Fibroblast of peridontal ligament (primary cell): ENCODE results near the gene CCDC27.
"Not testable (repeated sequence)": the region's sequence is repeated elsewhere in the genome, so short reads cannot be mapped to it uniquely, and the experiment has no call there.

Experiments
- DNase-seq: peaks from one replicate; pipeline ENCODE4 v3.0.0-alpha.2; 2010; ENCODE audit errors: extremely low read depth

Gene CCDC27

GRCh38 chr1:3789421-3790300, 37.4 kb downstream of the CCDC27 start:
- DNase-seq = no peak

DNA sequence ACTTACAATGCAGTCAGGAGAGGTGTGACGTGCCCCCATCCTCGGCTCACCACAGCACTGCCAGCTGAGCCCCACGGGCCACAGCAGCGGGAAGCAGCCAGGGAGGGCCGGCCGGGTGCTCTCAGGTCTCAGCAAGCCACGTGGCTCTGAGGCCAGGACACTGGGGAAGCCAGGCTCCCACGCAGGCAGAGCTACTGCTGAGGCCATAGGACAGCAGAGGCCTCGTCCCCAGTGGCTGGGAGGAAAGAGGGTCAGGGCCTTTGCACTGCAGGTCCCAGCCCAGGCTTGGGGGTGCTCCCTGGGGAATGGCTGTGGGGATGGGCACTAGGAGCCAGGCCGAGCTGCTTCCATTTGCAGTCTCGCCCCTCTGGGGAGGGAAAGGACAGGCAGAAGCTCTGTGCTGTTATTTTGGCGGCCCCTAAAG, 38.3 kb downstream of the CCDC27 start:
- no peak for DNase-seq

DNA sequence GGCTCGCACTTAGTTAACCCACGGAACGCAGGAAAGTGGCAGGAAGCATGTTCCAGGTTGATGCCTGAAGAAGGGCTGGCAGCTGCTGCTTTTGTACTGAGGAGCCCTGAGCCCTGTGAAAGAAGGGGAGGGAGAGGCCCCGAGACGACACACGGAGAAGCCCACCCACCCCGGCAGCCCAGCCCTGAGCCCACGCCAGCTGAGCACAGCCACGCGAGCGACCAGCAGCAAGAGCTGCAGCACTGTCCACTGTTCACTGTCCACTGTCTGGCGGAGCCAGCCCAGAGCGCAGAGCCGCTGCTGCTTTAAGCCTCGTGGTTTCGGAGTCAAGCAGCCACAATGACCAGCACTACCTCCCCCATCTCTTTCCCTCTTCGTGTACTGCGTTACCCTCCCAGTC, 38.7 kb downstream of the CCDC27 start:
- DNase-seq = no peak

- DNase-seq = no peak
These were observed 43.4 kb downstream of the CCDC27 start for GRCh38 chr1:3795453-3796214.

GRCh38 chr1:3796215-3797061, 44.2 kb downstream of the CCDC27 start, which contains the start of gene LRRC47:
TSS of gene LRRC47 (minus strand) at chr1:3796498. CDS start at chr1:3796476, 22 bp downstream.
- peak; percentile 86 for DNase-seq

- DNase-seq = no peak
These were observed 47.9 kb downstream of the CCDC27 start for GRCh38 chr1:3799976-3800685.

DNA sequence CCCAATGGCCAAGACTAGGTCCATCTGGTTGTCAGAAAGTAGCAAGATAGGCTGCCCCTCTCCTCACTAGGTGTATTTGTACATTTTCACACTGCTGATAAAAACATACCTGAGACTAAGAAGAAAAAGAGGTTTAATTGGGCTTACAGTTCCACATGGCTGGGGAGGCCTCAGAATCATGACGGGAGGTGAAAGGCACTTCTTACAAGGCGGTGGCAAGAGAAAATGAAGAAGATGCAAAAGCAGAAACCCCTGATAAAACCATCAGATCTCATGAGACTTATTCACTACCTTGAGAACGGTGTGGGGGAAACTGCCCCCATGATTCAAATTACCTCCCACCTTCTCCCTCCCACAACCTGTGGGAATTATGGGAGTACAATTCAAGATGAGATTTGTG, 48.5 kb downstream of the CCDC27 start:
- not testable (repeated sequence) for DNase-seq

GRCh38 chr1:3803905-3804626, 51.8 kb downstream of the CCDC27 start:
- no peak for DNase-seq

DNA sequence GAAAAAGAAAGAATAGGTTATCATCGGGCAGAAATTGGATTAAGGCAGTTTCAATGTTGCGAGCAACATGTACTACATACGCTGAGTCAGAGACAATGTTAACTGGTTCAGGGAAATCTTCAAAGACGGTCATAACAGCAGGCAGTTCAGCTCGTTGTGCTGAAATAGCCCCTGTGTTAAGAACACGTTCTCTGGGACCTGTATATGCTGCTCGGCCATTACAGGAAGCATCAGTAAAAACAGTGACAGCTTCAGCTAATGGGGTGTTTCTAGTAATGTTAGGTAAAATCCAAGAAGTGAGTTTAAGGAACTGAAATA, 52.3 kb downstream of the CCDC27 start:
- DNase-seq = not testable (repeated sequence)

DNA sequence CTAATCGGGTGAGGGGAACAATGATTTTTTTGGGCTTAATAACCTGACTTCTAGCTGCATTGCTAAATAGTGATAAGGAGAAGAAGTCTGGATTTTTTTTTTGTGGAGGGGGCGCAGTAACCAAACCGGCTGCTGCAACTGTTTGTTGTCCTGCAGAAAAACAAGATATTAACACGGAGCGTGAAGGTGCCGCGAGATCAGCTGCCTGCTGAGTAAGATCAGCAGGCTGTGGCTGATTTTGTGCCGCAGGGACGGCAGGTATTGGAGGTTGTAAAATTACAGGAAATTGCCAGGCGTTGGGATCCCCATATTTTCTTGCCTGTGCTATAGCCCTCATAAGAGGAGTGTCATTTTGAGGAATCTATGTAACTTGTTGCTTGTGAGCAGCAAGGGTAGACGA, 52.8 kb downstream of the CCDC27 start:
- DNase-seq = no peak

DNA sequence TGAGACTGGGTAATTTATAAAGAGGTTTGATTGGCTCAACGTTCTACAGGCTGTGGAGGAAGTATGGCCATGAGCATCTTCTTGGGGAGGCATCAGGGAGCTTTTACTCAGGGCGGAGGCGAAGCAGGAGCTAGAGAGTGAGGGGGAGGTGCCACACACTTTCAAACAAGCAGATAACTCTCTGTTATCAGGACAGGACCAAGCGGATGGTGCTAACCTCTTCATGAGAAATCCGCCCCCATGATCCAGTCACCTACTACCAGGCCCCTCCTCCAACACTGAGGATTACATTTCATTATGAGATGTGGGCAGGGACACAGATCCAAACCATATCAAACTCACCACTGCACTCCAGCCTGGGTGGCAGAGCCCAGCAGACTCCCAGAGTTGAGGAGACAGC, 55.5 kb downstream of the CCDC27 start:
- DNase-seq = no peak

- DNase-seq = no peak
These were observed 57.4 kb downstream of the CCDC27 start for GRCh38 chr1:3809680-3810079.

DNA sequence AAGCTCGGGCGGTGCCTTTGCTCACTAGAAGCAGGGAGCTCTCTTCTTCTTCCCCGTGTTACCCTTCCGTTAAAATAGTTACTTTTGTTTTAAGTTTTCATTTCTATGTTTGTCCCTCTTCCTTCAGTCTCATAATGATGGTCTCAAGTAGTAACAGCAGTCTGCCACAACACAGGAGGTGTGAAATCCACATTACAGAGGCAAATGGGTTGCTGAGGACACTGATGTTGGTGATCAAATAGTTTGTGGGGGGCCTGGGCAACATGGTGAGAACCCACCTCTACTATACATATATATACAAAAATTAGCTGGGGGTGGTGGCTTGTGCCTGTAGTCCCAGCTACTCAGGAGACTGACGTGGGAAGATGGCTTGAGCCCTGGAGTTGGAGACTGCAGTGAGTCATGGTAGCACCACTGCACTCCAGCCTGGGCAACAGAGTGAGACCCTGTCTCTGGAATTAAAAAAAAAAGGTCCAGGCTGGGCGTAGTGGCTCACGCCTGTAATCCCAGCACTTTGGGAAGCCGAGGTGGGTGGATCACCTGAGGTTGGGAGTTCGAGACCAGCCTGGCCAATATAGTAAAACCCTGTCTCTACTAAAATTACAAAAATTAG, 58.0 kb downstream of the CCDC27 start:
- DNase-seq = not testable (repeated sequence)

DNA sequence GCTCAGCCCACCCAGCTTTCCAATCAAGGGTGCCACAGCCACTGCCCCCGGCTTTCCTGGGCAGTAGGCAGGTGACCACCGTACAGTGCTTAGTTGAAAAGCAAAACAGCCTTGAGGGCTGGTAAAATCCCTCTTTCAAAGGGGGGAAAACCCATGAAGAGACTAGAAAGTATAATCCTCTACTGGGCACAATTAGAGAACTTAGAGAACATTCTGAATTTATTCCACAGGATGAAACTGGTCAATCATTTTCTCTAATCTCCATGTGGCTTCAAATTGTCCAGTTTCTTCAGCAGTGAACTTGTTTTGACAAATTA, 59.3 kb downstream of the CCDC27 start:
- DNase-seq = no peak

GRCh38 chr1:3814065-3814464, 61.8 kb downstream of the CCDC27 start:
- no peak for DNase-seq

DNA sequence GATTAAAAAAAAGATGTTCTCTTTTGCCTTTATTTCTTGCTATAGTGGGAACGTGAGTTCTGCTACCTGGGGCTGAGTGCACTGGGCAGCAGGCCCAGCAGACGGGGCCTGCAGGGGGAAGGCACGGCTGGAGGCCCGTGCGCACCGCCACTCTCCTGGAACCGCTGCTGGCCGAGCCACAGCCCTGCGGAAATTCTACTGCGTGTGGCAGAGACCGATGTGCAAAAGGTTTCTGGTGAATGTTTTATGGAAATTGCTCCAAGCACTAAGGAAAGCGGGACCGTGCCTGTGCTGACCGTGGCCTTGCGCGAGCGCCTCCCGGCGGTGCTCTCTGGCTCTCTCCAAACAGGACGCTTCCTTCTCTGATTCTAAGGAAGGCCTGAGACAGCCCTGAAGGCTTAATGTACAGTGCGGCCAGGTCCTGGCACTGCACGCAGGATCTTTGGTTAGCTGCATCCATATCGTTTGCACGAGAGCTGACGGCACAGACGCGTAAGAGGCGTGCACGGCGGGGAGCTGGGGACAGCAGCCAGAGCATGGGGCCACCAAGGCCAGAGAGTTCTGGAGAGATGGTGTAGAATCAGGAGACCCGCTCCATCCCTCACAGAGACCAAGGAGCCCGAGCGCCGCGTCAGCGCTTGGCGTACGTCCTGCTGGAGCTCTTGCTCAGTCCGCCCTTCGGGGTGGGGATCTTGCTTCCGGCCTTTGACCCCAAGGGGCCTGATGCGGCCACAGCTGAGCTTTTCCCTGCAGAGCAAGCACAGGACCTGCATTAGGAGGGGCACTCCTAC, 62.7 kb downstream of the CCDC27 start:
- DNase-seq = no peak

GRCh38 chr1:3816331-3817137, 64.3 kb downstream of the CCDC27 start:
- no peak for DNase-seq

DNA sequence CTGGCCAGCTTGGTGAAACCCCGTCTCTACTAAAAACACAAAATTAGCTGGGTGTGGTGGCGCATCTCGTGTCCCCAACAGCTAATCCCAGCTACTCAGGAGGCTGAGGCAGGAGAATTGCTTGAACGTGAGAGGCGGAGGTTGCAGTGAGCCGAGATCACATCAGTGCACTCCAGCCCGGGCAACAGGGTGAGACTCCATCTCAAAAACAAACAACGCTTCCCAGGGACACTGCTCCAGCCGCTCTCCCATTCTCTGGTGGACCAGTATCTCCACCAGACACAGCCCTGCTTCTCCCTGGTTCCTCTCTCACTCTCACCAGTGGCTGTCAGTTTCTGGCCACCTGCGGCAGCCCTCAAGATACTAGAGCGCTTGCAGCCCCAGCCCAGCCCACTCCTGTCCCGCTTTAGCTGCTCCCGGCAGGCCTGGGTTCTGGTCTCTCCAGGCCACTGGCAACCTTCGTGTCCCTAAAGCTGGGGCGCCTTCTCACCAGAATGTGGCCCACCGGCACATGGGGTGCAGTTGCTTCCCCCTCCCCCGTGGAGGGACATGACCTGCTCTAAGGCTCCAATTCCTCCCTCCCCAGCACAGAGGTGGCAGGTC, 65.0 kb downstream of the CCDC27 start:
- no peak for DNase-seq
